C4-2B (cell line): ENCODE measurements around the gene BRWD1.

Source experiments
- CTCF ChIP-seq: fragments of 450-650 bp; conservative IDR thresholded peaks from 2 replicates; pipeline ENCODE4 v1.5.1; 2017; ENCODE audit warnings: mild to moderate bottlenecking
- ZFX ChIP-seq: fragments of 450-650 bp; IDR thresholded peaks from 2 replicates; pipeline ENCODE4 v1.6.1; 2017

GRCh38 chr21:39185157-39185556, 128.3 kb downstream of the BRWD1 start:
- TF ChIP-seq CTCF (no peak), ZFX (no peak)
